Measurements from ENCODE around the gene FAM216A.

DNA sequence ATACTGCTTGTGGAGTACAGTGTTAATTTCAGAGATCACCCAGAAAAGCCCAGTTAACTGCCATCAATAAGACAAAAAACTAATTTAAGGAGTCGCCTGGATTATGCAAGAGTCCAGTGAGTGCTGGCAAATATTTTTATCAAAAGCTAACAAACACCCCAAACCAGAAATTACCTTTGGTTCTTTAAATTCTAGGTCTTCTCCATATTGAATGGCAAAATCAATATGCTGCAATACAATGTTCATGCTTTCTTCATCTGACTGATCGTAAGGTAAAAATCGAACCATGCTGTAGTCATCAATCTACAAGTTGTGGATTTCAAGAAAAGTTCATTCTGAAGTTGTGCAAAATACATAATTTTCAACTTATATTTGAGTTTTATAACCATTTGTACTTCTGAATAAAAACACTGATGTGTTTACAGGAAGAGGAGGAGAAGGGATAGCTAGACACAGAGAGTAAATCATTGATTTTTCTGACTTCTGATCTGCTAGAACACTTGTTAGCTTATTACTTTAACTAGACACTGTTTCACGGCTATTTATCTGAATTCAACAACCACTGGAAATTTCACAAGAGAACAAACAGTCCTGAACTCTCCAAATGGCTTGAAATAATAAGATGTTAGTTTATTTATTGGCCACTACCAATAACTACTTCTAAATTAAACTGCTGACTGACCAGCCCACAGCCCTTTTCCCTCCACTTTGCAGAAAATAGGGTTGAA is 14.9 kb upstream of the FAM216A start:
- TF ChIP-seq ZBTB1 (CRISPR knock-in tag; IDR thresholded peaks at IDR 0.05; ENCODE audit: borderline replicate concordance, low read depth): no peak
- TF ChIP-seq HDAC3 (IDR thresholded peaks at IDR 0.05; ENCODE audit: borderline replicate concordance, partially characterized antibody): no peak
- TF ChIP-seq PCBP2 (IDR thresholded peaks at IDR 0.05; ENCODE audit: low read depth, low read length, poor library complexity, severe bottlenecking): no peak
- TF ChIP-seq CREB1 (IDR thresholded peaks at IDR 0.05): no peak
- TF ChIP-seq CREB1 (CRISPR knock-in tag; IDR thresholded peaks at IDR 0.05): no peak
- TF ChIP-seq, protein P1, sequence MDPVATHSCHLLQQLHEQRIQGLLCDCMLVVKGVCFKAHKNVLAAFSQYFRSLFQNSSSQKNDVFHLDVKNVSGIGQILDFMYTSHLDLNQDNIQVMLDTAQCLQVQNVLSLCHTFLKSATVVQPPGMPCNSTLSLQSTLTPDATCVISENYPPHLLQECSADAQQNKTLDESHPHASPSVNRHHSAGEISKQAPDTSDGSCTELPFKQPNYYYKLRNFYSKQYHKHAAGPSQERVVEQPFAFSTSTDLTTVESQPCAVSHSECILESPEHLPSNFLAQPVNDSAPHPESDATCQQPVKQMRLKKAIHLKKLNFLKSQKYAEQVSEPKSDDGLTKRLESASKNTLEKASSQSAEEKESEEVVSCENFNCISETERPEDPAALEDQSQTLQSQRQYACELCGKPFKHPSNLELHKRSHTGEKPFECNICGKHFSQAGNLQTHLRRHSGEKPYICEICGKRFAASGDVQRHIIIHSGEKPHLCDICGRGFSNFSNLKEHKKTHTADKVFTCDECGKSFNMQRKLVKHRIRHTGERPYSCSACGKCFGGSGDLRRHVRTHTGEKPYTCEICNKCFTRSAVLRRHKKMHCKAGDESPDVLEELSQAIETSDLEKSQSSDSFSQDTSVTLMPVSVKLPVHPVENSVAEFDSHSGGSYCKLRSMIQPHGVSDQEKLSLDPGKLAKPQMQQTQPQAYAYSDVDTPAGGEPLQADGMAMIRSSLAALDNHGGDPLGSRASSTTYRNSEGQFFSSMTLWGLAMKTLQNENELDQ (CRISPR knock-in tag; IDR thresholded peaks at IDR 0.05; ENCODE audit: borderline replicate concordance): no peak
- TF ChIP-seq EP300 (IDR thresholded peaks at IDR 0.05; ENCODE audit: low read length): no peak
- TF ChIP-seq, protein P2, sequence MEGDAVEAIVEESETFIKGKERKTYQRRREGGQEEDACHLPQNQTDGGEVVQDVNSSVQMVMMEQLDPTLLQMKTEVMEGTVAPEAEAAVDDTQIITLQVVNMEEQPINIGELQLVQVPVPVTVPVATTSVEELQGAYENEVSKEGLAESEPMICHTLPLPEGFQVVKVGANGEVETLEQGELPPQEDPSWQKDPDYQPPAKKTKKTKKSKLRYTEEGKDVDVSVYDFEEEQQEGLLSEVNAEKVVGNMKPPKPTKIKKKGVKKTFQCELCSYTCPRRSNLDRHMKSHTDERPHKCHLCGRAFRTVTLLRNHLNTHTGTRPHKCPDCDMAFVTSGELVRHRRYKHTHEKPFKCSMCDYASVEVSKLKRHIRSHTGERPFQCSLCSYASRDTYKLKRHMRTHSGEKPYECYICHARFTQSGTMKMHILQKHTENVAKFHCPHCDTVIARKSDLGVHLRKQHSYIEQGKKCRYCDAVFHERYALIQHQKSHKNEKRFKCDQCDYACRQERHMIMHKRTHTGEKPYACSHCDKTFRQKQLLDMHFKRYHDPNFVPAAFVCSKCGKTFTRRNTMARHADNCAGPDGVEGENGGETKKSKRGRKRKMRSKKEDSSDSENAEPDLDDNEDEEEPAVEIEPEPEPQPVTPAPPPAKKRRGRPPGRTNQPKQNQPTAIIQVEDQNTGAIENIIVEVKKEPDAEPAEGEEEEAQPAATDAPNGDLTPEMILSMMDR (IDR thresholded peaks at IDR 0.05 in 2 of 3, conservative IDR thresholded peaks at IDR 0.05 in 1 of 3; ENCODE audit: insufficient read depth in 2 of 3, low read depth in 1 of 3, low read length in 3 of 3): no peak
- TF ChIP-seq ZNF561 (CRISPR knock-in tag; conservative IDR thresholded peaks at IDR 0.05): no peak
- TF ChIP-seq, protein P3, sequence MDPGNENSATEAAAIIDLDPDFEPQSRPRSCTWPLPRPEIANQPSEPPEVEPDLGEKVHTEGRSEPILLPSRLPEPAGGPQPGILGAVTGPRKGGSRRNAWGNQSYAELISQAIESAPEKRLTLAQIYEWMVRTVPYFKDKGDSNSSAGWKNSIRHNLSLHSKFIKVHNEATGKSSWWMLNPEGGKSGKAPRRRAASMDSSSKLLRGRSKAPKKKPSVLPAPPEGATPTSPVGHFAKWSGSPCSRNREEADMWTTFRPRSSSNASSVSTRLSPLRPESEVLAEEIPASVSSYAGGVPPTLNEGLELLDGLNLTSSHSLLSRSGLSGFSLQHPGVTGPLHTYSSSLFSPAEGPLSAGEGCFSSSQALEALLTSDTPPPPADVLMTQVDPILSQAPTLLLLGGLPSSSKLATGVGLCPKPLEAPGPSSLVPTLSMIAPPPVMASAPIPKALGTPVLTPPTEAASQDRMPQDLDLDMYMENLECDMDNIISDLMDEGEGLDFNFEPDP (CRISPR knock-in tag; IDR thresholded peaks at IDR 0.05): no peak
- no peak for TF ChIP-seq ZEB2 (IDR thresholded peaks at IDR 0.05)
- no peak for TF ChIP-seq JUND (IDR thresholded peaks at IDR 0.05; ENCODE audit: borderline replicate concordance, low read depth, low read length)
- TF ChIP-seq JUND (tag; IDR thresholded peaks at IDR 0.05; ENCODE audit: borderline replicate concordance, low read depth, low read length): no peak
- no peak for TF ChIP-seq ZFP36 (IDR thresholded peaks at IDR 0.05; ENCODE audit: low read depth, low read length, partially characterized antibody)
- TF ChIP-seq, protein P4, sequence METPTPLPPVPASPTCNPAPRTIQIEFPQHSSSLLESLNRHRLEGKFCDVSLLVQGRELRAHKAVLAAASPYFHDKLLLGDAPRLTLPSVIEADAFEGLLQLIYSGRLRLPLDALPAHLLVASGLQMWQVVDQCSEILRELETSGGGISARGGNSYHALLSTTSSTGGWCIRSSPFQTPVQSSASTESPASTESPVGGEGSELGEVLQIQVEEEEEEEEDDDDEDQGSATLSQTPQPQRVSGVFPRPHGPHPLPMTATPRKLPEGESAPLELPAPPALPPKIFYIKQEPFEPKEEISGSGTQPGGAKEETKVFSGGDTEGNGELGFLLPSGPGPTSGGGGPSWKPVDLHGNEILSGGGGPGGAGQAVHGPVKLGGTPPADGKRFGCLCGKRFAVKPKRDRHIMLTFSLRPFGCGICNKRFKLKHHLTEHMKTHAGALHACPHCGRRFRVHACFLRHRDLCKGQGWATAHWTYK (CRISPR knock-in tag; IDR thresholded peaks at IDR 0.05): no peak

All from K562 (cell line).